ENCODE results near the gene ZPBP. TPM values are rescaled to one million over a fixed set of nuclear protein-coding genes. Genes with fewer than 3 reads are reported as not detected.

Gene ZPBP
- total and polyA plus RNA-seq, 2 donors (not counting 3 experiments of a cell fraction or from before 2014, with no cell fraction given): not detected

GRCh38 chr7:50140688-50141087, 47.6 kb upstream of the ZPBP start:
- no TSS peak for BruUV-seq (replicated peaks)
- no peak overlapping the region for H3K27ac ChIP-seq (ENCODE audit: insufficient read depth, low read depth, low read length)
- dilution Hi-C loops (cut with MboI; ENCODE audit: extremely low pct_ligation_motif_present, low sequenced_read_pairs): no loop called here
- no peak overlapping the region for H3K4me3 ChIP-seq (replicated peaks in 1 of 3; ENCODE audit: insufficient read depth in 1 of 3, low read depth in 1 of 3, low read length in 3 of 3)
- intact Hi-C loops (cut with micrococcal nuclease): no loop called here
- no peaks in the 10 kb centered on the region for H3K79me2 ChIP-seq (ENCODE audit: control insufficient read depth, insufficient read depth, low read length)
- no peak overlapping the region for H2AFZ ChIP-seq (ENCODE audit: low read depth, low read length)
- H3K4me1 ChIP-seq (ENCODE audit: control insufficient read depth, extremely low read depth, insufficient read depth, low read length): no peaks in the 10 kb centered on the region
- FAIRE-seq (no peak), DNase-seq (ENCODE audit: low read depth, low spot score) (no peak)
- H3K4me2 ChIP-seq (ENCODE audit: insufficient read depth, low read length): no peak overlapping the region
- no peak overlapping the region for H3K9ac ChIP-seq (replicated peaks; ENCODE audit: extremely low read depth, insufficient read depth, low read length)
- H3K9me3 ChIP-seq (replicated peaks; ENCODE audit: control insufficient read depth, insufficient read depth, low read length): no peaks in the 10 kb centered on the region
- no peaks in the 10 kb centered on the region for H3K27me3 ChIP-seq (ENCODE audit: control insufficient read depth in 2 of 2, insufficient read depth in 2 of 2, low read length in 2 of 2)
- H4K20me1 ChIP-seq (replicated peaks; ENCODE audit: control insufficient read depth, extremely low read depth, insufficient read depth, low read length): no peaks in the 10 kb centered on the region
- H3K9me1 ChIP-seq (replicated peaks; ENCODE audit: control insufficient read depth, extremely low read depth, insufficient read depth, low read length): no peaks in the 10 kb centered on the region
- no peak for TF ChIP-seq MAX (IDR thresholded peaks at IDR 0.05; ENCODE audit: insufficient read depth, insufficient read length)
- no peak for TF ChIP-seq FOS (IDR thresholded peaks at IDR 0.05; ENCODE audit: borderline replicate concordance, insufficient read depth, low read length)
- no peaks in the 10 kb centered on the region for H3K36me3 ChIP-seq (ENCODE audit: control insufficient read depth in 2 of 2, extremely low read depth in 1 of 2, insufficient read depth in 2 of 2, low read length in 2 of 2)
- ChIA-PET POLR2A (no interaction called here), CTCF (no interaction called here)

- ChIA-PET POLR2A (no interaction called here), CTCF (no interaction called here)
- DNase-seq (ENCODE audit: low read depth, low spot score) (no peak), FAIRE-seq (no peak)
- H4K20me1 ChIP-seq (replicated peaks; ENCODE audit: control insufficient read depth, extremely low read depth, insufficient read depth, low read length): no peaks in the 10 kb centered on the region
- no TSS peak for BruUV-seq (replicated peaks)
- no peaks in the 10 kb centered on the region for H3K4me1 ChIP-seq (ENCODE audit: control insufficient read depth, extremely low read depth, insufficient read depth, low read length)
- H3K4me3 ChIP-seq (replicated peaks in 1 of 3; ENCODE audit: insufficient read depth in 1 of 3, low read depth in 1 of 3, low read length in 3 of 3): no peak overlapping the region
- intact Hi-C loops (cut with micrococcal nuclease): no loop called here
- no peaks in the 10 kb centered on the region for H3K9me1 ChIP-seq (replicated peaks; ENCODE audit: control insufficient read depth, extremely low read depth, insufficient read depth, low read length)
- dilution Hi-C loops (cut with MboI; ENCODE audit: extremely low pct_ligation_motif_present, low sequenced_read_pairs): no loop called here
- TF ChIP-seq POLR2A (IDR thresholded peaks at IDR 0.05; ENCODE audit: low read depth, low read length): no peak
- TF ChIP-seq CTCF (IDR thresholded peaks at IDR 0.05; ENCODE audit: extremely low read depth in 1 of 2, insufficient read depth in 1 of 2, low read depth in 1 of 2, low read length in 2 of 2): no peak
- no peak for TF ChIP-seq JUN (IDR thresholded peaks at IDR 0.05; ENCODE audit: borderline replicate concordance, insufficient read depth, insufficient read length, low read depth)
- TF ChIP-seq EZH2 (IDR thresholded peaks at IDR 0.05; ENCODE audit: borderline replicate concordance, low read depth, low read length, severe bottlenecking): no peak
- no peak for TF ChIP-seq GATA2 (IDR thresholded peaks at IDR 0.05; ENCODE audit: insufficient read depth, insufficient read length, low read depth, low read length)
- no peak for TF ChIP-seq MAX (IDR thresholded peaks at IDR 0.05; ENCODE audit: insufficient read depth, insufficient read length)
- TF ChIP-seq POLR2AphosphoS5 (IDR thresholded peaks at IDR 0.05; ENCODE audit: insufficient read depth, low read depth, low read length): no peak
- TF ChIP-seq MYC (IDR thresholded peaks at IDR 0.05; ENCODE audit: low read depth, low read length): no peak
- TF ChIP-seq FOS (IDR thresholded peaks at IDR 0.05; ENCODE audit: borderline replicate concordance, insufficient read depth, low read length): no peak
- no peak overlapping the region for H3K27ac ChIP-seq (ENCODE audit: insufficient read depth, low read depth, low read length)
- H3K79me2 ChIP-seq (ENCODE audit: control insufficient read depth, insufficient read depth, low read length): no peaks in the 10 kb centered on the region
- no peaks in the 10 kb centered on the region for H3K27me3 ChIP-seq (ENCODE audit: control insufficient read depth in 2 of 2, insufficient read depth in 2 of 2, low read length in 2 of 2)
- H3K9me3 ChIP-seq (replicated peaks; ENCODE audit: control insufficient read depth, insufficient read depth, low read length): no peaks in the 10 kb centered on the region
- no peak overlapping the region for H3K4me2 ChIP-seq (ENCODE audit: insufficient read depth, low read length)
- no peak overlapping the region for H2AFZ ChIP-seq (ENCODE audit: low read depth, low read length)
- H3K9ac ChIP-seq (replicated peaks; ENCODE audit: extremely low read depth, insufficient read depth, low read length): no peak overlapping the region
- no peaks in the 10 kb centered on the region for H3K36me3 ChIP-seq (ENCODE audit: control insufficient read depth in 2 of 2, extremely low read depth in 1 of 2, insufficient read depth in 2 of 2, low read length in 2 of 2)
These were observed 45.1 kb upstream of the ZPBP start for GRCh38 chr7:50138101-50138500.

All from endothelial cell of umbilical vein (primary cell).